Neural progenitor cell (in vitro differentiated cells): ENCODE measurements around the gene SCN9A. TPM values are rescaled to one million over a fixed set of nuclear protein-coding genes. Genes with fewer than 3 reads are reported as not detected.

Experiments used
- DNase-seq: peaks from one replicate; pipeline ENCODE4 v3.0.0-alpha.2; 2016; ENCODE audit warnings: low spot score
- H2AFZ ChIP-seq: fragments of 200-600 bp; sonication (generic); replicated peaks from 2 replicates; pipeline ENCODE4 v1.6.1; 2016; ENCODE audit warnings: antibody characterized with exemption
- H3F3A ChIP-seq: fragments of 200-600 bp; sonication (generic); 2 replicates; pipeline ENCODE4 v1.6.1; 2016; ENCODE audit warnings: antibody characterized with exemption, low read depth
- H3K27ac ChIP-seq: fragments of 200-600 bp; sonication (generic); 2 replicates; pipeline ENCODE4 v1.5.1; 2016; ENCODE audit warnings: mild to moderate bottlenecking
- H3K27me3 ChIP-seq: fragments of 200-600 bp; sonication (generic); 2 replicates; pipeline ENCODE4 v1.6.1; 2016; ENCODE audit warnings: mild to moderate bottlenecking, moderate library complexity
- H3K36me3 ChIP-seq: fragments of 200-600 bp; sonication (generic); 2 replicates; pipeline ENCODE4 v1.5.1; 2016
- H3K4me1 ChIP-seq: fragments of 200-600 bp; sonication (generic); 2 replicates; pipeline ENCODE4 v1.6.1; 2016; ENCODE audit warnings: mixed run types
- H3K4me2 ChIP-seq: fragments of 200-600 bp; sonication (generic); 2 replicates; pipeline ENCODE4 v1.6.1; 2016
- H3K4me3 ChIP-seq: fragments of 200-600 bp; sonication (generic); 2 replicates; pipeline ENCODE4 v1.5.1; 2016
- H3K79me2 ChIP-seq: fragments of 200-600 bp; sonication (generic); 2 replicates; pipeline ENCODE4 v1.6.1; 2016; ENCODE audit warnings: low read depth
- H3K9ac ChIP-seq: fragments of 200-600 bp; sonication (generic); 2 replicates; pipeline ENCODE4 v1.6.1; 2016
- H3K9me3 ChIP-seq: fragments of 200-600 bp; sonication (generic); 2 replicates; pipeline ENCODE4 v1.5.1; 2016; ENCODE audit warnings: low read depth
- H4K20me1 ChIP-seq: fragments of 200-600 bp; sonication (generic); 2 replicates; pipeline ENCODE4 v1.6.1; 2016; ENCODE audit warnings: low read depth
- H3K27ac Mint-ChIP-seq: 3 replicates; pipeline ENCODE4 v1.8.0; 2021; ENCODE audit warnings: mixed read lengths
- H3K27me3 Mint-ChIP-seq: 2 replicates; pipeline ENCODE4 v1.8.0; 2022; ENCODE audit warnings: low read depth, mild to moderate bottlenecking, inconsistent platforms, moderate library complexity, mixed read lengths; ENCODE audit not compliant: insufficient read depth
- H3K36me3 Mint-ChIP-seq: 3 replicates; pipeline ENCODE4 v1.8.0; 2021; ENCODE audit warnings: mixed read lengths
- H3K4me1 Mint-ChIP-seq: 3 replicates; pipeline ENCODE4 v1.8.0; 2021; ENCODE audit warnings: mixed read lengths
- H3K4me3 Mint-ChIP-seq: 3 replicates; pipeline ENCODE4 v1.8.0; 2021; ENCODE audit warnings: mild to moderate bottlenecking, moderate library complexity, mixed read lengths
- H3K9me3 Mint-ChIP-seq: 3 replicates; pipeline ENCODE4 v1.8.0; 2020; ENCODE audit warnings: mixed read lengths
- EZH2 ChIP-seq: fragments of 200-600 bp; sonication (generic); IDR thresholded peaks from 2 replicates; pipeline ENCODE4 v1.6.1; 2017; ENCODE audit warnings: antibody characterized with exemption, mild to moderate bottlenecking, moderate library complexity
- EZH2phosphoT487 ChIP-seq: fragments of 200-600 bp; sonication (generic); IDR thresholded peaks from 2 replicates; pipeline ENCODE4 v1.6.1; 2017; ENCODE audit warnings: antibody characterized with exemption
- total RNA-seq: library from RNA; depleted of rRNA; stranded (reverse); fragments of >200 nt; gene quantifications from 2 replicates; pipeline ENCODE4 v1.2.3, GENCODE V29; 2015; ENCODE audit warnings: low replicate concordance
- TF ChIP-seq, protein P1 (sequence below): fragments of 200-600 bp; sonication (generic); IDR thresholded peaks from 2 replicates; pipeline ENCODE4 v1.5.1; 2017; ENCODE audit warnings: antibody characterized with exemption, mild to moderate bottlenecking

The SCN9A gene
- total RNA-seq, 1 donor from 2014 or later = 1.1 TPM

DNA sequence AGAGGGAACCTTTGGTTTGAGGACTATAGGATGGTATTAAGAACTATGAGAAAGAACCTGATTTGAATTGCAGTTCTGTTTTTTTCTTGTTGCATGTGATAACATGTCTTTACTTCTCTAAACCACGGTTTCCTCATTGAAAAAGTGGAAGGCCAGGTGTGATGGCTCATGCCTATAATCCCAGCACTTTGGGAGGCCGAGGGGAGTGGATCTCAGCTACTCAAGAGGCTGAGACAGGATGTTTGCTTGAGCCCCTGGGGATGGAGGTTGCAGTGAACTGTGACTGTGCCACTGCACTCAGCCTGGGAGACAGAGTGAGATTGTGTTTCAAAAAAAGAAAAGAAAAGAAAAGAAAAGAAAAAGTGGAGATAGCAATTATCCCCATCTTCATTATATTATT, 32.3 kb downstream of the SCN9A start:
- Histone ChIP-seq H3K4me3 (no peak overlapping the region), H4K20me1 (no peaks in the 10 kb centered on the region), H3K79me2 (no peaks in the 10 kb centered on the region), H3K4me2 (no peak overlapping the region), H3K4me1 (no peaks in the 10 kb centered on the region), H3K9ac (no peak overlapping the region), H2AFZ (no peak overlapping the region), H3K36me3 (no peaks in the 10 kb centered on the region), H3K27me3 (no peaks in the 10 kb centered on the region), H3K27ac (no peak overlapping the region), H3K9me3 (no peaks in the 10 kb centered on the region), H3F3A (no peaks in the 10 kb centered on the region)
- Mint-ChIP-seq H3K4me1 (peaks cover 10% of the 10 kb centered on the region), H3K36me3 (no peaks in the 10 kb centered on the region), H3K27me3 (no peaks in the 10 kb centered on the region), H3K9me3 (no peaks in the 10 kb centered on the region), H3K4me3 (no peak overlapping the region), H3K27ac (no peak overlapping the region)
- TF ChIP-seq EZH2phosphoT487 (no peak), EZH2 (no peak)
- peak; percentile 13 for DNase-seq

DNA sequence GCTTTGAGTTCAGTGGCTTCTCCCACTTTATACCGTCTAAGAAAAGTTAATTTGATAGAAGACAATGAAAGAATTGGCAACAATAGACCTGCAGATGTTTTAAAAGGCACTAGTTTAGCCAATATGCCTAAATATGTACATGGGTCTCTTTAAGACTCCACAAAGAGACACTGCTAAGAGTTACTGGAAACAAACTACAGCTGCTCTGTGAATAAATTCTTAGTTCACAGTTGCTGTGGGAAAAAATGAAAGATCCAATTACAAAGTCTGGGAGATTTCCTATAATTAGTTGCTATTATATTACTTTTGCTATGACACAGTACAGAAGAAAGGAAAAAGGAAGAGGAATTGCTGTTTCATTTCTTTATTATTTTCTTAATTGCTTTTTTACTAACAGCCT, 34.3 kb downstream of the SCN9A start:
- no peaks in the 10 kb centered on the region for H3K27me3 Mint-ChIP-seq
- no peak for TF ChIP-seq EZH2
- TF ChIP-seq, protein P1, sequence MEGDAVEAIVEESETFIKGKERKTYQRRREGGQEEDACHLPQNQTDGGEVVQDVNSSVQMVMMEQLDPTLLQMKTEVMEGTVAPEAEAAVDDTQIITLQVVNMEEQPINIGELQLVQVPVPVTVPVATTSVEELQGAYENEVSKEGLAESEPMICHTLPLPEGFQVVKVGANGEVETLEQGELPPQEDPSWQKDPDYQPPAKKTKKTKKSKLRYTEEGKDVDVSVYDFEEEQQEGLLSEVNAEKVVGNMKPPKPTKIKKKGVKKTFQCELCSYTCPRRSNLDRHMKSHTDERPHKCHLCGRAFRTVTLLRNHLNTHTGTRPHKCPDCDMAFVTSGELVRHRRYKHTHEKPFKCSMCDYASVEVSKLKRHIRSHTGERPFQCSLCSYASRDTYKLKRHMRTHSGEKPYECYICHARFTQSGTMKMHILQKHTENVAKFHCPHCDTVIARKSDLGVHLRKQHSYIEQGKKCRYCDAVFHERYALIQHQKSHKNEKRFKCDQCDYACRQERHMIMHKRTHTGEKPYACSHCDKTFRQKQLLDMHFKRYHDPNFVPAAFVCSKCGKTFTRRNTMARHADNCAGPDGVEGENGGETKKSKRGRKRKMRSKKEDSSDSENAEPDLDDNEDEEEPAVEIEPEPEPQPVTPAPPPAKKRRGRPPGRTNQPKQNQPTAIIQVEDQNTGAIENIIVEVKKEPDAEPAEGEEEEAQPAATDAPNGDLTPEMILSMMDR = no peak
- no peak for TF ChIP-seq EZH2phosphoT487
- Histone ChIP-seq H3K36me3 (no peaks in the 10 kb centered on the region), H3K27ac (no peak overlapping the region), H3K4me1 (no peaks in the 10 kb centered on the region), H3K27me3 (no peaks in the 10 kb centered on the region), H3K4me2 (no peak overlapping the region), H3K4me3 (no peak overlapping the region), H3K9me3 (no peaks in the 10 kb centered on the region), H3K9ac (no peak overlapping the region), H4K20me1 (no peaks in the 10 kb centered on the region), H3K79me2 (no peaks in the 10 kb centered on the region), H3F3A (no peaks in the 10 kb centered on the region), H2AFZ (no peak overlapping the region)
- peaks cover 10% of the 10 kb centered on the region for H3K4me1 Mint-ChIP-seq
- no peaks in the 10 kb centered on the region for H3K36me3 Mint-ChIP-seq
- H3K9me3 Mint-ChIP-seq = no peaks in the 10 kb centered on the region
- no peak for DNase-seq
- no peak overlapping the region for H3K27ac Mint-ChIP-seq
- no peak overlapping the region for H3K4me3 Mint-ChIP-seq

DNA sequence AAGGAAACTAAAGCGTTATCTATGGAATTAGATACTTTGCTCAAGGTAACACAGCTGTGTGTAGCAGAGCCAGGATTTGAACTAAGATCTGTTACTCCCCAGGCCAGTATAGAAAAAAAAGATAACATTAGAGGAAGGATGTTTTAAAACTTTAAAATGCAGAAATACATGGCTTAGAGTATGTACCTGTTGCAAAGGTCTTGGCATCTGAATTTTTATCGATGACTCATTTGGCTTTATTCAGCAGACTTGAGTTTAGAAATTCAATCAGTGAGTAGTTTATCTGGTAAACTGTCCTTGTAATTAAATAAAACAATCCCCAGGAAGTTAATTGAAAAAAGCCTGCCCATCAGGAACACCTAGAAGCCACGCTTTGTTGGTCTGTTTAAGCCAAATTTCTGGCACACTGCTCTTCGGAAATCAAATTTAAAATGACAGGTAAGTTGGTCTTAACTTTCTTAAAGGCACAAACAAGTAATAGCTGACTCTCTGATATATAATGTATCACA, 36.9 kb downstream of the SCN9A start:
- no peaks in the 10 kb centered on the region for H3F3A ChIP-seq
- H3K9me3 Mint-ChIP-seq = no peaks in the 10 kb centered on the region
- no peak overlapping the region for H3K27ac Mint-ChIP-seq
- H3K4me3 Mint-ChIP-seq = no peak overlapping the region
- H4K20me1 ChIP-seq = no peaks in the 10 kb centered on the region
- no peaks in the 10 kb centered on the region for H3K4me1 ChIP-seq
- H3K4me3 ChIP-seq = no peak overlapping the region
- H3K4me1 Mint-ChIP-seq = peaks cover 5% of the 10 kb centered on the region
- no peak overlapping the region for H3K27ac ChIP-seq
- no peaks in the 10 kb centered on the region for H3K27me3 ChIP-seq
- DNase-seq = no peak
- H3K36me3 Mint-ChIP-seq = no peaks in the 10 kb centered on the region
- no peaks in the 10 kb centered on the region for H3K9me3 ChIP-seq
- H3K9ac ChIP-seq = no peak overlapping the region
- H3K27me3 Mint-ChIP-seq = no peaks in the 10 kb centered on the region
- H3K36me3 ChIP-seq = no peaks in the 10 kb centered on the region
- TF ChIP-seq, protein P1 = no peak
- TF ChIP-seq EZH2 = no peak
- no peak for TF ChIP-seq EZH2phosphoT487
- H3K79me2 ChIP-seq = no peaks in the 10 kb centered on the region
- no peak overlapping the region for H3K4me2 ChIP-seq
- no peak overlapping the region for H2AFZ ChIP-seq

DNA sequence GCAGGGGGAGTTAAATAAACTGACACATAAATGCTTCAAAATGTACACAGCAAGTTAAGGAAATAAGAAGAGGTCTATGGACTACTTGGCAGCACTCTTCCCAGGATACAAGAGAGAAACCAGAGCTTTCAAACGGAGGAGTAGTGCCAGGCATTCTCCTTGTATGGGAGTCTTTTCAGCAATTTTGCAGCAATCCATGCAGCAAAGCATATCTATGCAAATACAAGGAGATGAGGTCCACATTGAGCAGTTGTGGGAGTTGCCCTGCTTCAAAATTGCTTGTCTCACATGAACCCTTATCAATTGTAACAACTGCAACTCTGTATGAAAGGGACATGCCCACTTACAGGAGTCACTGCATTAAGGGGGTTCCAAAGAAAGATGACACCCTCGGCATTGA, 37.8 kb downstream of the SCN9A start:
- no peak overlapping the region for H3K4me3 ChIP-seq
- no peaks in the 10 kb centered on the region for H3K27me3 ChIP-seq
- no peaks in the 10 kb centered on the region for H3K4me1 ChIP-seq
- Mint-ChIP-seq H3K9me3 (no peaks in the 10 kb centered on the region), H3K27me3 (no peaks in the 10 kb centered on the region), H3K4me1 (no peaks in the 10 kb centered on the region), H3K36me3 (no peaks in the 10 kb centered on the region), H3K27ac (no peak overlapping the region), H3K4me3 (no peak overlapping the region)
- no peak overlapping the region for H3K27ac ChIP-seq
- no peaks in the 10 kb centered on the region for H3K36me3 ChIP-seq
- H3K9ac ChIP-seq = no peak overlapping the region
- no peak overlapping the region for H3K4me2 ChIP-seq
- no peak for DNase-seq
- no peaks in the 10 kb centered on the region for H3K79me2 ChIP-seq
- no peaks in the 10 kb centered on the region for H3F3A ChIP-seq
- TF ChIP-seq, protein P1 = no peak
- TF ChIP-seq EZH2phosphoT487 (no peak), EZH2 (no peak)
- no peaks in the 10 kb centered on the region for H4K20me1 ChIP-seq
- no peaks in the 10 kb centered on the region for H3K9me3 ChIP-seq
- no peak overlapping the region for H2AFZ ChIP-seq
